Osteoblast (primary cell): Measurements from ENCODE around the gene ASB17. TPM values are rescaled to one million over a fixed set of nuclear protein-coding genes. Genes with fewer than 3 reads are reported as not detected.
"Not testable (repeated sequence)": the region's sequence is repeated elsewhere in the genome, so short reads cannot be mapped to it uniquely, and the experiment has no call there.

Experiments
- DNase-seq: peaks from one replicate; pipeline ENCODE4 v3.0.0; 2011; ENCODE audit warnings: low spot score, mixed read lengths; ENCODE audit not compliant: insufficient read length; ENCODE audit errors: missing footprints
- H2AFZ ChIP-seq: 2 replicates; pipeline ENCODE4 v1.6.0; 2011; ENCODE audit warnings: mild to moderate bottlenecking, low read length
- H3K27ac ChIP-seq: 2 replicates; pipeline ENCODE4 v1.5.1; 2011; ENCODE audit warnings: mild to moderate bottlenecking, low read depth, low read length, moderate library complexity
- H3K27me3 ChIP-seq: 2 replicates; pipeline ENCODE4 v1.6.0; 2012; ENCODE audit warnings: mild to moderate bottlenecking, control low read depth, inconsistent platforms, low read length, moderate library complexity; ENCODE audit not compliant: insufficient read depth
- H3K36me3 ChIP-seq: 2 replicates; pipeline ENCODE4 v1.5.1; 2011; ENCODE audit warnings: mild to moderate bottlenecking, low read length, control low read depth, moderate library complexity; ENCODE audit not compliant: insufficient read depth
- H3K4me1 ChIP-seq: 2 replicates; pipeline ENCODE4 v1.5.1; 2011; ENCODE audit warnings: mild to moderate bottlenecking, low read length, control low read depth, moderate library complexity; ENCODE audit not compliant: insufficient read depth
- H3K4me2 ChIP-seq: 2 replicates; pipeline ENCODE4 v1.6.0; 2011; ENCODE audit warnings: mild to moderate bottlenecking, low read length; ENCODE audit not compliant: insufficient read depth
- H3K4me3 ChIP-seq: fragments of 200-600 bp; sonication (generic); 3 replicates; pipeline ENCODE4 v1.5.1; 2012; ENCODE audit warnings: mild to moderate bottlenecking, low read length, inconsistent platforms; ENCODE audit not compliant: insufficient read depth
- H3K79me2 ChIP-seq: 2 replicates; pipeline ENCODE4 v1.6.0; 2012; ENCODE audit warnings: mild to moderate bottlenecking, low read length, control low read depth, inconsistent platforms; ENCODE audit not compliant: insufficient read depth
- H3K9me3 ChIP-seq: 2 replicates; pipeline ENCODE4 v1.5.1; 2011; ENCODE audit warnings: low read depth, low read length, control low read depth
- H4K20me1 ChIP-seq: 2 replicates; pipeline ENCODE4 v1.6.0; 2012; ENCODE audit warnings: mild to moderate bottlenecking, low read length, control low read depth; ENCODE audit not compliant: insufficient read depth
- CTCF ChIP-seq: IDR thresholded peaks from 2 replicates; pipeline ENCODE4 v1.5.1; 2011; ENCODE audit warnings: mild to moderate bottlenecking, low read depth, low read length, moderate library complexity; ENCODE audit errors: extremely low read depth
- total RNA-seq: library from RNA; depleted of rRNA; stranded (reverse); fragments of >200 nt; gene quantifications from 2 replicates; pipeline ENCODE4 v1.2.3, GENCODE V29; 2012

ASB17 gene
- total RNA-seq, 1 donor: not detected

GRCh38 chr1:75967719-75968118, 35.5 kb upstream of the ASB17 start:
- H4K20me1 ChIP-seq: no peaks in the 10 kb centered on the region
- H3K9me3 ChIP-seq: no peaks in the 10 kb centered on the region
- TF ChIP-seq CTCF: no peak
- H3K36me3 ChIP-seq: no peaks in the 10 kb centered on the region
- no peak for DNase-seq
- H2AFZ ChIP-seq: no peak overlapping the region
- H3K27ac ChIP-seq: no peak overlapping the region
- H3K4me1 ChIP-seq: peaks cover 5% of the 10 kb centered on the region
- no peak overlapping the region for H3K4me2 ChIP-seq
- H3K4me3 ChIP-seq: no peak overlapping the region
- H3K27me3 ChIP-seq: no peaks in the 10 kb centered on the region
- H3K79me2 ChIP-seq: no peaks in the 10 kb centered on the region

GRCh38 chr1:75964760-75965408, 32.7 kb upstream of the ASB17 start:
- H3K9me3 ChIP-seq: no peaks in the 10 kb centered on the region
- H2AFZ ChIP-seq: peak overlapping the region; percentile 62
- no peak overlapping the region for H3K4me2 ChIP-seq
- H3K79me2 ChIP-seq: no peaks in the 10 kb centered on the region
- no peak for DNase-seq
- TF ChIP-seq CTCF: no peak
- H3K4me1 ChIP-seq: peaks cover 5% of the 10 kb centered on the region
- H3K4me3 ChIP-seq: no peak overlapping the region
- H3K27me3 ChIP-seq: no peaks in the 10 kb centered on the region
- peak overlapping the region; percentile 48 for H3K27ac ChIP-seq
- H4K20me1 ChIP-seq: no peaks in the 10 kb centered on the region
- H3K36me3 ChIP-seq: no peaks in the 10 kb centered on the region

- DNase-seq, H4K20me1 ChIP-seq, H3K4me1 ChIP-seq, H2AFZ ChIP-seq, H3K79me2 ChIP-seq, H3K9me3 ChIP-seq, H3K4me2 ChIP-seq, H3K36me3 ChIP-seq, H3K4me3 ChIP-seq, H3K27me3 ChIP-seq: not testable (repeated sequence)
- H3K27ac ChIP-seq: peak overlapping the region; percentile 48
Observed at GRCh38 chr1:75964110-75964759, 32.0 kb upstream of the ASB17 start.

GRCh38 chr1:75954586-75954985, 22.4 kb upstream of the ASB17 start:
- Histone ChIP-seq H3K4me1 (no peaks in the 10 kb centered on the region), H3K36me3 (no peaks in the 10 kb centered on the region), H3K4me3 (no peak overlapping the region), H4K20me1 (no peaks in the 10 kb centered on the region), H3K27ac (no peak overlapping the region), H3K79me2 (no peaks in the 10 kb centered on the region), H2AFZ (no peak overlapping the region), H3K27me3 (no peaks in the 10 kb centered on the region), H3K9me3 (no peaks in the 10 kb centered on the region), H3K4me2 (no peak overlapping the region)
- TF ChIP-seq CTCF: no peak
- no peak for DNase-seq
